Measurements from ENCODE around the gene FKBP3. TPM values are rescaled to one million over a fixed set of nuclear protein-coding genes. Genes with fewer than 3 reads are reported as not detected.
"Not testable (repeated sequence)": the region's sequence is repeated elsewhere in the genome, so short reads cannot be mapped to it uniquely, and the experiment has no call there.

FKBP3 gene
- total and polyA plus RNA-seq, 4 donors: 65.0 to 182 (median 122) TPM

- no peaks in the 10 kb centered on the region for H3K27me3 ChIP-seq (ENCODE audit: control insufficient read depth, insufficient read depth, low read length)
- peaks cover 3% of the 10 kb centered on the region for H3K4me1 ChIP-seq (ENCODE audit: control insufficient read depth, insufficient read depth, low read length)
- H3K36me3 ChIP-seq (ENCODE audit: control insufficient read depth, insufficient read depth, low read length): no peaks in the 10 kb centered on the region
- no CpG with 5 or more reads among the region's 2 CpGs for WGBS (ENCODE audit: insufficient coverage)
- H3K4me3 ChIP-seq (ENCODE audit: low read depth, low read length): no peak overlapping the region
- no peaks in the 10 kb centered on the region for H3K9me3 ChIP-seq (ENCODE audit: control insufficient read depth, insufficient read depth, low read length)
- no peak overlapping the region for H3K27ac ChIP-seq (ENCODE audit: low read depth, low read length)
- no peak for DNase-seq (ENCODE audit: low read depth in 4 of 6, low spot score in 6 of 6)
Observed at GRCh38 chr14:45091710-45092109, 42.6 kb downstream of the FKBP3 start.

- no peak for DNase-seq (ENCODE audit: low read depth in 4 of 6, low spot score in 6 of 6)
- no CpG with 5 or more reads among the region's 1 CpG for WGBS (ENCODE audit: insufficient coverage)
- Histone ChIP-seq H3K4me1 (ENCODE audit: control insufficient read depth, insufficient read depth, low read length) (peaks cover 8% of the 10 kb centered on the region), H3K27me3 (ENCODE audit: control insufficient read depth, insufficient read depth, low read length) (no peaks in the 10 kb centered on the region), H3K9me3 (ENCODE audit: control insufficient read depth, insufficient read depth, low read length) (no peaks in the 10 kb centered on the region), H3K4me3 (ENCODE audit: low read depth, low read length) (no peak overlapping the region), H3K36me3 (ENCODE audit: control insufficient read depth, insufficient read depth, low read length) (no peaks in the 10 kb centered on the region), H3K27ac (ENCODE audit: low read depth, low read length) (no peak overlapping the region)
Observed at GRCh38 chr14:45089813-45090212, 44.5 kb downstream of the FKBP3 start.

- DNase-seq (ENCODE audit: low read depth in 4 of 6, low spot score in 6 of 6): peak in 2 of 6 donors; percentile 6 to 11
- Histone ChIP-seq H3K9me3 (ENCODE audit: control insufficient read depth, insufficient read depth, low read length) (no peaks in the 10 kb centered on the region), H3K36me3 (ENCODE audit: control insufficient read depth, insufficient read depth, low read length) (no peaks in the 10 kb centered on the region), H3K27me3 (ENCODE audit: control insufficient read depth, insufficient read depth, low read length) (no peaks in the 10 kb centered on the region), H3K4me1 (ENCODE audit: control insufficient read depth, insufficient read depth, low read length) (peaks cover 8% of the 10 kb centered on the region), H3K4me3 (ENCODE audit: low read depth, low read length) (peak overlapping the region; percentile 65), H3K27ac (ENCODE audit: low read depth, low read length) (peak overlapping the region; percentile 80)
- WGBS (ENCODE audit: insufficient coverage): no CpG with 5 or more reads among the region's 4 CpGs
Observed at GRCh38 chr14:45084946-45085346, 49.3 kb downstream of the FKBP3 start.

- Histone ChIP-seq H3K9me3 (ENCODE audit: control insufficient read depth, insufficient read depth, low read length) (no peaks in the 10 kb centered on the region), H3K4me3 (ENCODE audit: low read depth, low read length) (peak within 1 kb of the TSS; percentile 65), H3K27ac (ENCODE audit: low read depth, low read length) (peak within 1 kb of the TSS; percentile 80), H3K4me1 (ENCODE audit: control insufficient read depth, insufficient read depth, low read length) (peaks cover 8% of the 10 kb centered on the region), H3K27me3 (ENCODE audit: control insufficient read depth, insufficient read depth, low read length) (no peaks in the 10 kb centered on the region), H3K36me3 (ENCODE audit: control insufficient read depth, insufficient read depth, low read length) (no peaks in the 10 kb centered on the region)
- peak; percentile 83 to 98 (median 90) for DNase-seq (ENCODE audit: low read depth in 4 of 6, low spot score in 6 of 6)
- WGBS (ENCODE audit: insufficient coverage): 0% methylated on average over 40 of the region's 49 CpGs
Observed at GRCh38 chr14:45083976-45084722, 50.1 kb downstream of the FKBP3 start, which contains the start of gene PRPF39. Gene PRPF39, plus strand, starts transcription at chr14:45084116. Its CDS starts 11,124 bp downstream, at chr14:45095240.

- Histone ChIP-seq H3K9me3 (ENCODE audit: control insufficient read depth, insufficient read depth, low read length) (no peaks in the 10 kb centered on the region), H3K4me1 (ENCODE audit: control insufficient read depth, insufficient read depth, low read length) (peaks cover 8% of the 10 kb centered on the region), H3K4me3 (ENCODE audit: low read depth, low read length) (peak overlapping the region; percentile 65), H3K36me3 (ENCODE audit: control insufficient read depth, insufficient read depth, low read length) (no peaks in the 10 kb centered on the region), H3K27me3 (ENCODE audit: control insufficient read depth, insufficient read depth, low read length) (no peaks in the 10 kb centered on the region), H3K27ac (ENCODE audit: low read depth, low read length) (peak overlapping the region; percentile 61)
- 2% methylated on average over 8 of the region's 10 CpGs for WGBS (ENCODE audit: insufficient coverage)
- peak in 1 of 6 donors; percentile 24 for DNase-seq (ENCODE audit: low read depth in 4 of 6, low spot score in 6 of 6)
Observed at GRCh38 chr14:45083617-45083975, 50.7 kb downstream of the FKBP3 start.

GRCh38 chr14:45082420-45082819, 51.9 kb downstream of the FKBP3 start:
- no peak overlapping the region for H3K4me3 ChIP-seq (ENCODE audit: low read depth, low read length)
- no peaks in the 10 kb centered on the region for H3K27me3 ChIP-seq (ENCODE audit: control insufficient read depth, insufficient read depth, low read length)
- DNase-seq (ENCODE audit: low read depth in 4 of 6, low spot score in 6 of 6): no peak
- no peak overlapping the region for H3K27ac ChIP-seq (ENCODE audit: low read depth, low read length)
- H3K36me3 ChIP-seq (ENCODE audit: control insufficient read depth, insufficient read depth, low read length): no peaks in the 10 kb centered on the region
- H3K9me3 ChIP-seq (ENCODE audit: control insufficient read depth, insufficient read depth, low read length): no peaks in the 10 kb centered on the region
- 86% methylated on average over 1 of the region's 2 CpGs for WGBS (ENCODE audit: insufficient coverage)
- H3K4me1 ChIP-seq (ENCODE audit: control insufficient read depth, insufficient read depth, low read length): peaks cover 8% of the 10 kb centered on the region

GRCh38 chr14:45081096-45081495, 53.2 kb downstream of the FKBP3 start:
- H3K4me3 ChIP-seq (ENCODE audit: low read depth, low read length); H3K9me3 ChIP-seq (ENCODE audit: control insufficient read depth, insufficient read depth, low read length); H3K27me3 ChIP-seq (ENCODE audit: control insufficient read depth, insufficient read depth, low read length); H3K27ac ChIP-seq (ENCODE audit: low read depth, low read length); DNase-seq (ENCODE audit: low read depth in 4 of 6, low spot score in 6 of 6); H3K4me1 ChIP-seq (ENCODE audit: control insufficient read depth, insufficient read depth, low read length); H3K36me3 ChIP-seq (ENCODE audit: control insufficient read depth, insufficient read depth, low read length): not testable (repeated sequence)
- WGBS (ENCODE audit: insufficient coverage): 88% methylated on average over 1 of the region's 3 CpGs

GRCh38 chr14:45080416-45080968, 53.8 kb downstream of the FKBP3 start:
- H3K4me1 ChIP-seq (ENCODE audit: control insufficient read depth, insufficient read depth, low read length); H3K27me3 ChIP-seq (ENCODE audit: control insufficient read depth, insufficient read depth, low read length); H3K27ac ChIP-seq (ENCODE audit: low read depth, low read length); DNase-seq (ENCODE audit: low read depth in 4 of 6, low spot score in 6 of 6); H3K9me3 ChIP-seq (ENCODE audit: control insufficient read depth, insufficient read depth, low read length); H3K36me3 ChIP-seq (ENCODE audit: control insufficient read depth, insufficient read depth, low read length); H3K4me3 ChIP-seq (ENCODE audit: low read depth, low read length): not testable (repeated sequence)
- WGBS (ENCODE audit: insufficient coverage): 95% methylated on average over 27 of the region's 40 CpGs

- H3K36me3 ChIP-seq (ENCODE audit: control insufficient read depth, insufficient read depth, low read length): no peaks in the 10 kb centered on the region
- H3K9me3 ChIP-seq (ENCODE audit: control insufficient read depth, insufficient read depth, low read length): no peaks in the 10 kb centered on the region
- no peak for DNase-seq (ENCODE audit: low read depth in 4 of 6, low spot score in 6 of 6)
- no peak overlapping the region for H3K27ac ChIP-seq (ENCODE audit: low read depth, low read length)
- H3K27me3 ChIP-seq (ENCODE audit: control insufficient read depth, insufficient read depth, low read length): no peaks in the 10 kb centered on the region
- no peaks in the 10 kb centered on the region for H3K4me1 ChIP-seq (ENCODE audit: control insufficient read depth, insufficient read depth, low read length)
- no CpG with 5 or more reads among the region's 1 CpG for WGBS (ENCODE audit: insufficient coverage)
- no peak overlapping the region for H3K4me3 ChIP-seq (ENCODE audit: low read depth, low read length)
Observed at GRCh38 chr14:45078323-45078722, 56.0 kb downstream of the FKBP3 start.

Data from spinal cord (tissue), 10 donors.